HG02798 (cell line): ENCODE data around the gene MYL1.

Experiments
- ATAC-seq: cut with Tn5 transposase; IDR thresholded peaks from one replicate; pipeline ENCODE4 v1.9.1; 2021; ENCODE audit warnings: mild to moderate bottlenecking; ENCODE audit not compliant: unreplicated experiment, poor library complexity

Gene MYL1

DNA sequence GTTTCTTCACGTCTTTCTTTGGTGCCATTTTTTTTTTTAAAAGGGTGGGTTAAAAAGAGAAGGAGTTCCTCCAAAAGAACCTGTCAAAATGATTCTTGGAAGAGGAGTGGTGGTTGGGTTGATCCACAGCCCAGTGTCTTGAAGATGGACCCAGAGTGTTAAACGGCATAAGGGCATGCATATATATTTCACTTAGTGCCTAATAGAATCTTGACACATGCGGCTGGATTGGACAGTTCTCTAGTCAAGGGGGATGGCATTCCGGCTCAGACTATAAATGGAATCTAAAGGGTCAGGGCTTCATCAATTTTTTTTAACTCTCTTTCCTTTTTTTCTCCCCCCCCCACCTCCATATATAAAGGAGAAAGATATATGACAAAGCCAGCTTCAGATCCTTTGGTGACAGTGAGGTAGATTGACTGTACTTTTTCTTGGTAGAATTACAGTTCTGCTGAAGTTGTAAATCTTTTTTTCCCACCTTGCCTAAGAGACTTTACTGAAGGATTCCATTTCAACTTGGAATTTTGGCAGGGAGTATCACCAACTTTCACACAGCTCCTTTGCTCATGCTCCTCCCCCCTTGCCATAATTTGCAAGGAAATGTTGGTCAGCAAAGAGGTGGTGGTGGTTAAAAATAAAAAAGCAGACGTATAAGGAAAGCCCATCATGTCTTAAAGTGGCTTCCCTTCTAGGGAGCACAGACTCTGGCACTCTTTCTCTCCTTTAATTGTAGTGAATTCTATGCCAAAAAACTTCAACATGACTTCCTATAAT, at the start of gene MYL1:
TSS of gene MYL1 (minus strand) at position 160 of the 774 bp plus-strand sequence. CDS start at position 28, 132 bp downstream.
- no peak for ATAC-seq

DNA sequence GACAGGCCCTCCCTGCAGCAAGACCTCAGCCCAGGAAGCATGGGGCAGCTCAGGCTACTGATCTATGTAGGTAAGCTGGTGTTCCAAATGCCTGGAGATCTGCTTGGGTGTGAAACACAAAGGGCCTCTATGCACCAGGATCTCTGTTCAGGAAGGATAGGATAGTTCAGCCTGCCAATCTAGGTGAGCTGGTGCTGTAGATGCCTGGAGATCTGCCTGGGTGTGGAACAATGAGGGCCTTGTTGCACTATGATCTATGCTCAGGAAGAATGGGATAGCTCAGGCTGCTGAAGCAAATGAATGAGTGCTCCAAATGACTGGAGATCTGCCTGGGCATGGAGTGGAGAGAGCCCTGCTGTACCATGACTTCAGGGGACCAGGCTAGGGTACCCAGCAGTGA, 48.9 kb upstream of the MYL1 start:
- no peak for ATAC-seq

DNA sequence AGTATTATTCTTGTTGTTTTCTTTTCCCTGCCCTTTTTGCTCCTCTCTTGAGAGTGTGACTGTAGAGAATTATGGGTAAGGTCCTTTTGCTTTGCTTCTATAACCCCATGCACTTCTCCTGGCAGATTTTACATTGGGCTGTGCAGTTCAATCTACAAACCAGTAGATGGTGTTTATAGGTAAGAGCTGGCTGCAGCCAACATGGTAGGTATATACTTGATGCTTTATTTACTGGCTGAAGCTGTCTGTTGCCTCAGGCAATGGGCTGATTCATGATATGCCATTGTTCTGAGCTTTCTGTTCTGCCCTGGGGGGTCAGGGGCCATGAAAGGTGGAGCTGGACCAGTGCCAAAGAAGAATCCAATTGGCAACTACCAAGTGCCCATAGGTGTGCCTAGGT, 48.3 kb upstream of the MYL1 start:
- peak; percentile 47 for ATAC-seq

DNA sequence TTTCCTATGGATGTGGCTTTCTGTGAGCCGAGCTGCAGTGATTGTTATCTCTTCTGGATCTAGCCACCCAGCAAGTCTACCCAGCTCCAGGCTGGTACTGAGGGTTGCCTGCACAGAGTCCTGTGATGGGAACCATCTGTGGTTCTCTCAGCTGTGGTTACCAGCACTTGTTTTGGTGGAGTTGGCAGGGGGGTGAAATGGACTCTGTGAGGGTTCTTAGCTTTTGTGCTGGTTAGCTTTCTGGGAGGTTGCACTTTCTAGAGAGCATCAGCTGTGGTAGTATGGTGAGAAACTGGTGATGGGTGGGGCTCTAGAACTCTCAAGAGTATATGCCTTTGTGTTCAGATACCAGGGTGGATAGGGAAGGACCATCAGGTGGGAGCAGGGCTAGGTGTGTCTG, 45.4 kb upstream of the MYL1 start:
- ATAC-seq = no peak

- no peak for ATAC-seq
These were observed 42.0 kb upstream of the MYL1 start for GRCh38 chr2:210356944-210357343.

- no peak for ATAC-seq
These were observed 22.2 kb upstream of the MYL1 start for GRCh38 chr2:210337159-210337558.

- ATAC-seq = no peak
These were observed 9.9 kb upstream of the MYL1 start for GRCh38 chr2:210324906-210325305.

DNA sequence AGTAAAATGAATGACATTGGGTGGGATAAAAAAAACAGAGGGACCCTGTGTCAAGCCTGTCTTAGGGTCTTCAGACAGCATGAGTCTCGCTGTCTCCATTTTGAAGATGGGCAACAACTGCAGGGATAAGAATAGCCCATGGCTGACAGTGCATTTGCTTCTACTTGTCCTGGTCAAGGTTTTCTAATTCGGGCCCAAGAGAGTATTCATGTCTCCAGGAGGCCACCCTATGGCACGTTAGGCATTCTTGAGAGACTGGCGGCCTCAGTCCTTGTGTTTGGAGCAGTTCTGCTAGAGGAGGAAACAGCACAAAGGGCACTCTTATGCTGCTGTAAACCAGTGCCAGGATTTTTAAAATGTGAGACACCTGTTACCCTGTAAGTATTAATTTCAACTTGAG, 9.5 kb upstream of the MYL1 start:
- no peak for ATAC-seq

- no peak for ATAC-seq
These were observed 8.0 kb upstream of the MYL1 start for GRCh38 chr2:210323003-210323402.

- ATAC-seq = no peak
These were observed 3.9 kb upstream of the MYL1 start for GRCh38 chr2:210318891-210319290.

- ATAC-seq = no peak
These were observed 3.5 kb upstream of the MYL1 start for GRCh38 chr2:210318486-210318885.

GRCh38 chr2:210310550-210310949, 4.4 kb downstream of the MYL1 start:
- ATAC-seq = no peak

GRCh38 chr2:210309548-210310233, 5.3 kb downstream of the MYL1 start:
- no peak for ATAC-seq

DNA sequence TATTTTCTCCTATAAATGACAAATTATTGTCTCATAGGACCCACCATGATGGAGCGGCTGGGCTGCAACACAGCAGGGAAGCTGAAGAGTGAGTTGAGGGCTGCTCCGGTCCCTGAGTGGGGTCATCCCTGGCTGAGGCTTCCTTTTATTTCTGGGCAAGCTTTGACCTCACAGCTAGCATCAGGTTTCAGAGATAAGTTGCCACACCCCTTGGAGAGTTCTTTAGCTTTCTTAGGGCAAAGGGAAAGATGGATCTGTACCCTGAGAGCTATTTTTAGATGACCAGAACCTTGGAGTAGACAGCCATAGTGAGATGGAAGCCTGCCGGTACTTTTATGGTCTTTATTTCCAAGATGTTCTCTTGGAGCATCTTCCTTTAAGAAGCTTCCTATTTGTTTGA, 11.5 kb downstream of the MYL1 start:
- ATAC-seq = no peak

GRCh38 chr2:210302326-210302725, 12.6 kb downstream of the MYL1 start:
- no peak for ATAC-seq

DNA sequence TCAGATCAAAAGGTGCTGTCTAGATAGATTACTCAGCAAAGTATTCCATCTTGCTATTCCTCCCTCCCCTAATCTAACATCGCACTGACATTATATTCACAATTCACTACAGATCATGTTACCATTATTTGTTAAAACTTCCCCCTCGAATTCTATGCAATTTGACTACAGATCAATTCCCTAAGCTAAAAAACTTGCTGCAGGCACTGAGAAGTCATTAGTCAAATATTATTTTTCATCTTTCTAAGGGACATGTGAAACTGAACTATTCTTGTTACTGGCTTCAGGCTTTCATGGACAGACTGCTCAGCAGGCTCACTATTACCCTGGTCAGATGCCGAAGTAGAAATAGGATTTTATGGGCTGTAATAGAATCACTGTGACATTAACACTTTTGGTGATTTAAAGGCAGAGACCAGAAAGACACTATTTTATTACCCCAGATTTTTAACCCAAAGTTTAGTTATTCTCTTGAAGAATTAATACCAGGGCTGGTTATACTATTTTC, 15.1 kb downstream of the MYL1 start:
- no peak for ATAC-seq

GRCh38 chr2:210288408-210288807, 26.6 kb downstream of the MYL1 start:
- no peak for ATAC-seq

DNA sequence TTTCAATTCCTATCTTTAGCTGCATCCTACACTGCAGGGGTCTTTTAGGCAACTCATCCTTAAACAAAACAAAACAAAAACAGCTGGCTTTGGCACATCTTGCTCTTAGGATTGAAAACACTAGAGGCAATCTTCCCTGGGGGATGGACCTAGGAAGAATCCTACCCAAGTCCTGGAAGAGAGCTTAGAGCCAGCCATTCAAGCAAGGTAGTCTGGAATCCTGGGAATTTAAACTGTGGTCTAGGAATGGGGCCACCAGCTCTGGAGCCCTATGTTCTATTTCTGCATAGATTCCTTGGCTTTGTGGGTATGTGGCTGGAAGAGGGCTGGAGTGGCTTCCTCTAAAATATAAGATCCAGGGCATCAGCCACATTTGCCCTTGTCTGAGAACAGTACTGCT, 27.7 kb downstream of the MYL1 start:
- ATAC-seq = no peak

GRCh38 chr2:210286123-210286680, 28.8 kb downstream of the MYL1 start:
- no peak for ATAC-seq

- ATAC-seq = no peak
These were observed 37.8 kb downstream of the MYL1 start for GRCh38 chr2:210277133-210277532.

- no peak for ATAC-seq
These were observed 43.7 kb downstream of the MYL1 start for GRCh38 chr2:210271300-210271699.
